Activated T-cell treated with anti-CD3 and anti-CD28 coated beads, Interleukin-2, amount 50 U/mL, for 24 hours (primary cell): ENCODE measurements around the gene XRCC2.
A peak's percentile ranks its signal among the peaks of the same experiment; 100 is the strongest.
"Not testable (repeated sequence)": the region's sequence is repeated elsewhere in the genome, so short reads cannot be mapped to it uniquely, and the experiment has no call there.

ENCODE experiments used
- DNase-seq: peaks from one replicate; pipeline ENCODE4 v3.0.0-alpha.2; 2020
- H3K27ac Mint-ChIP-seq: 2 replicates; pipeline ENCODE4 v1.8.0; 2020; ENCODE audit warnings: mild to moderate bottlenecking, mixed read lengths
- H3K27me3 Mint-ChIP-seq: 2 replicates; pipeline ENCODE4 v1.8.0; 2020; ENCODE audit warnings: mixed read lengths
- H3K36me3 Mint-ChIP-seq: 2 replicates; pipeline ENCODE4 v1.8.0; 2020; ENCODE audit warnings: low read depth, mixed read lengths
- H3K4me1 Mint-ChIP-seq: 2 replicates; pipeline ENCODE4 v1.8.0; 2020; ENCODE audit warnings: low read depth, mixed read lengths
- H3K4me3 Mint-ChIP-seq: 2 replicates; pipeline ENCODE4 v1.8.0; 2020; ENCODE audit warnings: mild to moderate bottlenecking, moderate library complexity, mixed read lengths
- H3K9me3 Mint-ChIP-seq: 2 replicates; pipeline ENCODE4 v1.8.0; 2020; ENCODE audit warnings: mixed read lengths

Gene XRCC2

GRCh38 chr7:152675759-152676636, at the start of gene XRCC2:
Gene XRCC2 (minus strand): TSS chr7:152676141. CDS start chr7:152676079, 62 bp downstream.
- no peaks in the 10 kb centered on the region for H3K27me3 Mint-ChIP-seq
- H3K9me3 Mint-ChIP-seq: no peaks in the 10 kb centered on the region
- H3K4me3 Mint-ChIP-seq: peak within 1 kb of the TSS; percentile 97
- H3K36me3 Mint-ChIP-seq: peaks cover 36% of the 10 kb centered on the region
- H3K27ac Mint-ChIP-seq: peak within 1 kb of the TSS; percentile 99
- DNase-seq: peak; percentile 99
- H3K4me1 Mint-ChIP-seq: peaks cover 14% of the 10 kb centered on the region

GRCh38 chr7:152723364-152723763, 47.4 kb upstream of the XRCC2 start:
- Mint-ChIP-seq H3K4me3 (no peak overlapping the region), H3K9me3 (no peaks in the 10 kb centered on the region), H3K27ac (no peak overlapping the region), H3K4me1 (no peaks in the 10 kb centered on the region), H3K27me3 (peaks cover 7% of the 10 kb centered on the region), H3K36me3 (no peaks in the 10 kb centered on the region)
- DNase-seq: no peak

GRCh38 chr7:152712412-152713042, 36.6 kb upstream of the XRCC2 start:
- not testable (repeated sequence) for DNase-seq, H3K27ac Mint-ChIP-seq, H3K36me3 Mint-ChIP-seq, H3K4me3 Mint-ChIP-seq, H3K4me1 Mint-ChIP-seq, H3K9me3 Mint-ChIP-seq
- peaks cover 15% of the 10 kb centered on the region for H3K27me3 Mint-ChIP-seq

GRCh38 chr7:152711444-152711944, 35.6 kb upstream of the XRCC2 start:
- Mint-ChIP-seq H3K36me3 (no peaks in the 10 kb centered on the region), H3K27ac (no peak overlapping the region), H3K9me3 (no peaks in the 10 kb centered on the region), H3K27me3 (peaks cover 16% of the 10 kb centered on the region), H3K4me3 (no peak overlapping the region), H3K4me1 (no peaks in the 10 kb centered on the region)
- DNase-seq: no peak

GRCh38 chr7:152710153-152710442, 34.2 kb upstream of the XRCC2 start:
- Mint-ChIP-seq H3K4me3 (no peak overlapping the region), H3K27me3 (peaks cover 16% of the 10 kb centered on the region), H3K4me1 (no peaks in the 10 kb centered on the region), H3K27ac (no peak overlapping the region), H3K36me3 (no peaks in the 10 kb centered on the region), H3K9me3 (peaks cover 3% of the 10 kb centered on the region)
- no peak for DNase-seq

GRCh38 chr7:152709287-152710152, 33.6 kb upstream of the XRCC2 start:
- Mint-ChIP-seq H3K4me1 (no peaks in the 10 kb centered on the region), H3K36me3 (no peaks in the 10 kb centered on the region), H3K4me3 (no peak overlapping the region), H3K9me3 (peaks cover 8% of the 10 kb centered on the region), H3K27ac (no peak overlapping the region), H3K27me3 (peaks cover 16% of the 10 kb centered on the region)
- no peak for DNase-seq

- Mint-ChIP-seq H3K27me3 (peaks cover 9% of the 10 kb centered on the region), H3K27ac (no peak overlapping the region), H3K9me3 (peaks cover 11% of the 10 kb centered on the region), H3K4me1 (no peaks in the 10 kb centered on the region), H3K4me3 (no peak overlapping the region), H3K36me3 (no peaks in the 10 kb centered on the region)
- no peak for DNase-seq
Observed at GRCh38 chr7:152704796-152705384, 28.9 kb upstream of the XRCC2 start.

- no peaks in the 10 kb centered on the region for H3K4me1 Mint-ChIP-seq
- H3K27ac Mint-ChIP-seq: no peak overlapping the region
Observed at GRCh38 chr7:152699079-152699478, 23.1 kb upstream of the XRCC2 start.

GRCh38 chr7:152697268-152697974, 21.5 kb upstream of the XRCC2 start:
- H3K27me3 Mint-ChIP-seq, DNase-seq, H3K36me3 Mint-ChIP-seq, H3K4me3 Mint-ChIP-seq, H3K27ac Mint-ChIP-seq, H3K9me3 Mint-ChIP-seq, H3K4me1 Mint-ChIP-seq: not testable (repeated sequence)

More at GRCh38 chr7:152699079-152699478, 23.1 kb upstream of the XRCC2 start:
- Mint-ChIP-seq H3K4me3 (no peak overlapping the region), H3K27me3 (no peaks in the 10 kb centered on the region), H3K9me3 (no peaks in the 10 kb centered on the region), H3K36me3 (no peaks in the 10 kb centered on the region)
- no peak for DNase-seq

- H3K4me3 Mint-ChIP-seq, DNase-seq, H3K27me3 Mint-ChIP-seq, H3K27ac Mint-ChIP-seq, H3K4me1 Mint-ChIP-seq, H3K9me3 Mint-ChIP-seq, H3K36me3 Mint-ChIP-seq: not testable (repeated sequence)
Observed at GRCh38 chr7:152692196-152692595, 16.3 kb upstream of the XRCC2 start.

- H3K27me3 Mint-ChIP-seq: no peaks in the 10 kb centered on the region
- no peak overlapping the region for H3K4me3 Mint-ChIP-seq
- DNase-seq: no peak
- no peaks in the 10 kb centered on the region for H3K4me1 Mint-ChIP-seq
- H3K27ac Mint-ChIP-seq: no peak overlapping the region
- no peaks in the 10 kb centered on the region for H3K9me3 Mint-ChIP-seq
- no peaks in the 10 kb centered on the region for H3K36me3 Mint-ChIP-seq
Observed at GRCh38 chr7:152683297-152683696, 7.4 kb upstream of the XRCC2 start.

GRCh38 chr7:152677808-152678670, 2.1 kb upstream of the XRCC2 start:
- Mint-ChIP-seq H3K9me3 (no peaks in the 10 kb centered on the region), H3K4me3 (peak overlapping the region; percentile 43), H3K27me3 (no peaks in the 10 kb centered on the region), H3K27ac (no peak overlapping the region), H3K4me1 (peaks cover 10% of the 10 kb centered on the region), H3K36me3 (peaks cover 21% of the 10 kb centered on the region)
- no peak for DNase-seq
